HepG2 (cell line): Measurements from ENCODE around the gene CATSPERB. TPM values are rescaled to one million over a fixed set of nuclear protein-coding genes. Genes with fewer than 3 reads are reported as not detected.

ENCODE experiments used
- ATAC-seq: fragments of 200-7000 bp; cut with Tn5 transposase; 3 replicates; pipeline ENCODE4 v1.9.1; 2020; ENCODE audit warnings: mild to moderate bottlenecking, moderate library complexity
- BruUV-seq: library from RNA; stranded (reverse); fragments of 400-500 nt; replicated peaks from 2 replicates; lab custom pipeline; 2021; lab: Mats Ljungman, UMichigan
- CTCF ChIA-PET: fragments of 300-600 bp; formaldehyde crosslinking; extraction: SDS; loops from one replicate; lab custom pipeline; 2021; ENCODE audit warnings: low total read pairs, inconsistent platforms, low intra/inter-chr PET ratio; lab: Yijun Ruan, JAX
- POLR2A ChIA-PET: fragments of 350-600 bp; sonication (Branson Sonifier 250); formaldehyde crosslinking; loops from one replicate; lab custom pipeline; 2020; ENCODE audit warnings: antibody characterized with exemption, inconsistent platforms; lab: Yijun Ruan, JAX
- DNase-seq: peaks from one replicate; pipeline ENCODE4 v3.0.0-alpha.2; 2015; ENCODE audit warnings: low spot score
- FAIRE-seq: peaks from 3 replicates; lab custom pipeline; 2011; peaks lifted over from hg19 to GRCh38; lab: Jason Lieb, UNC
- H2AFZ ChIP-seq: one replicate; pipeline ENCODE4 v1.6.1; 2011; ENCODE audit warnings: low read length, inconsistent platforms
- H3K27ac ChIP-seq: fragments of 300-600 bp; 3 replicates; pipeline ENCODE4 v1.8.0; 2011; ENCODE audit warnings: mixed run types, mild to moderate bottlenecking, mixed read lengths, low read length, inconsistent platforms; ENCODE audit not compliant: insufficient read depth; ENCODE audit errors: extremely low read length
- H3K27me3 ChIP-seq, 2 experiments: fragments of 200-600 bp in 1 of 2; 2 replicates in 1 of 2; 3 replicates in 1 of 2; pipeline versions ENCODE4 v1.6.0 to v1.8.0; 2011; ENCODE audit warnings: low read length in 2 of 2, mild to moderate bottlenecking in 2 of 2, moderate library complexity in 2 of 2, inconsistent platforms in 1 of 2; ENCODE audit not compliant: insufficient read depth in 2 of 2, control insufficient read depth in 1 of 2
- H3K36me3 ChIP-seq, 2 experiments: fragments of 200-600 bp in 1 of 2; replicated peaks in 1 of 2; 2 replicates in 1 of 2; 3 replicates in 1 of 2; pipeline versions ENCODE4 v1.5.1 to v1.8.0; 2011; ENCODE audit warnings: low read length in 2 of 2, inconsistent platforms in 1 of 2; ENCODE audit not compliant: insufficient read depth in 2 of 2, control insufficient read depth in 1 of 2
- H3K4me1 ChIP-seq: 2 replicates; pipeline ENCODE4 v1.5.1; 2012; ENCODE audit warnings: low read length, inconsistent platforms; ENCODE audit not compliant: insufficient read depth
- H3K4me2 ChIP-seq: 2 replicates; pipeline ENCODE4 v1.6.0; 2011; ENCODE audit warnings: low read depth, low read length, inconsistent platforms
- H3K4me3 ChIP-seq, 3 experiments: fragments of 200-600 bp in 1 of 3; sonication (generic), shearing (Covaris generic) in 1 of 3; replicated peaks in 1 of 3; 2 replicates each; pipeline ENCODE4 v1.5.1; 2011 to 2016; ENCODE audit warnings: low read length in 3 of 3, inconsistent platforms in 2 of 3, low read depth in 2 of 3, mild to moderate bottlenecking in 2 of 3, control low read depth in 1 of 3, mixed read lengths in 1 of 3; ENCODE audit not compliant: insufficient read depth in 1 of 3
- H3K79me2 ChIP-seq: one replicate; pipeline ENCODE4 v1.6.1; 2011; ENCODE audit warnings: low read length, inconsistent platforms; ENCODE audit not compliant: insufficient read depth
- H3K9ac ChIP-seq: 2 replicates; pipeline ENCODE4 v1.6.0; 2011; ENCODE audit warnings: mild to moderate bottlenecking, low read depth, low read length, inconsistent platforms; ENCODE audit not compliant: insufficient read depth
- H3K9me3 ChIP-seq: 2 replicates; pipeline ENCODE4 v1.5.1; 2012; ENCODE audit warnings: mild to moderate bottlenecking, low read length
- H4K20me1 ChIP-seq: 2 replicates; pipeline ENCODE4 v1.6.0; 2011; ENCODE audit warnings: inconsistent platforms, mild to moderate bottlenecking, low read length, moderate library complexity; ENCODE audit not compliant: insufficient read depth
- FOSL2 ChIP-seq: sonication (generic); formaldehyde crosslinking; IDR thresholded peaks from 2 replicates; pipeline ENCODE4 v1.4.0; 2020; ENCODE audit warnings: missing genetic modification reagents
- HIVEP1 ChIP-seq: sonication (generic); formaldehyde crosslinking; IDR thresholded peaks from 2 replicates; pipeline ENCODE4 v1.4.0; 2020; ENCODE audit warnings: mild to moderate bottlenecking, missing genetic modification reagents
- KLF15 ChIP-seq: sonication (generic); formaldehyde crosslinking; IDR thresholded peaks from 2 replicates; pipeline ENCODE4 v1.8.1; 2023; ENCODE audit warnings: borderline replicate concordance, mild to moderate bottlenecking, inconsistent platforms, missing genetic modification reagents, mixed read lengths
- LCORL ChIP-seq, 2 experiments: fragments of 450-650 bp in 1 of 2; sonication (generic) in 1 of 2; formaldehyde crosslinking in 1 of 2; IDR thresholded peaks; 2 replicates each; pipeline versions ENCODE4 v1.5.0 to v1.6.1; 2017 to 2020; ENCODE audit warnings: antibody characterized with exemption in 1 of 2, missing genetic modification reagents in 1 of 2
- NFIC ChIP-seq: IDR thresholded peaks from 2 replicates; pipeline ENCODE4 v1.6.1; 2012; ENCODE audit warnings: mild to moderate bottlenecking, low read length, inconsistent platforms
- NR2C2 ChIP-seq: sonication (generic); formaldehyde crosslinking; IDR thresholded peaks from 2 replicates; pipeline ENCODE4 v1.4.0; 2020; ENCODE audit warnings: missing genetic modification reagents, mild to moderate bottlenecking, moderate library complexity, borderline replicate concordance
- PATZ1 ChIP-seq: sonication (generic); formaldehyde crosslinking; IDR thresholded peaks from 2 replicates; pipeline ENCODE4 v1.4.0; 2020; ENCODE audit warnings: missing genetic modification reagents
- RFX1 ChIP-seq: fragments of 450-650 bp; IDR thresholded peaks from 2 replicates; pipeline ENCODE4 v1.6.1; 2017
- RFX5 ChIP-seq: IDR thresholded peaks from 2 replicates; pipeline ENCODE4 v1.6.1; 2011; ENCODE audit warnings: low read depth, low read length, improper control_type of control experiment
- ZBTB20 ChIP-seq: sonication (generic); formaldehyde crosslinking; IDR thresholded peaks from 2 replicates; pipeline ENCODE4 v1.8.1; 2023; ENCODE audit warnings: missing genetic modification reagents, low read depth, mild to moderate bottlenecking, borderline replicate concordance
- ZBTB21 ChIP-seq: sonication (generic); formaldehyde crosslinking; IDR thresholded peaks from 2 replicates; pipeline ENCODE4 v1.4.0; 2020; ENCODE audit warnings: missing genetic modification reagents
- ZFP36 ChIP-seq: fragments of 150-350 bp; IDR thresholded peaks from 2 replicates; pipeline ENCODE4 v1.6.1; 2018; ENCODE audit warnings: borderline replicate concordance, low read length, low read depth; ENCODE audit not compliant: partially characterized antibody
- ZFP36L2 ChIP-seq: sonication (generic); formaldehyde crosslinking; IDR thresholded peaks from 2 replicates; pipeline ENCODE4 v1.4.0; 2020; ENCODE audit warnings: missing genetic modification reagents
- ZMYM4 ChIP-seq: sonication (generic); formaldehyde crosslinking; IDR thresholded peaks from 2 replicates; pipeline ENCODE4 v1.8.1; 2023; ENCODE audit warnings: mild to moderate bottlenecking, missing genetic modification reagents
- ZNF382 ChIP-seq: sonication (generic); formaldehyde crosslinking; IDR thresholded peaks from 2 replicates; pipeline ENCODE4 v1.5.0; 2020; ENCODE audit warnings: missing genetic modification reagents, mild to moderate bottlenecking, borderline replicate concordance
- ZNF772 ChIP-seq: sonication (generic); formaldehyde crosslinking; IDR thresholded peaks from 2 replicates; pipeline ENCODE4 v1.5.0; 2020; ENCODE audit warnings: mild to moderate bottlenecking, missing genetic modification reagents
- ZSCAN31 ChIP-seq: sonication (generic); formaldehyde crosslinking; IDR thresholded peaks from 2 replicates; pipeline ENCODE4 v1.5.0; 2020; ENCODE audit warnings: low read depth, mild to moderate bottlenecking, missing genetic modification reagents
- WGBS: methylation state at CpG from one replicate; pipeline ENCODE4 v1.1.6; 2017; ENCODE audit warnings: low lambda C conversion rate; 5-methylcytosine and 5-hydroxymethylcytosine counted together
- in situ Hi-C: cut with HindIII; loops from 2 replicates; pipeline ENCODE4 v1.10.0; 2017; ENCODE audit warnings: low pct_unique_long_range_greater_than_20kb; ENCODE audit not compliant: extremely low pct_ligation_motif_present
- intact Hi-C: fragments of 100-400 bp; cut with micrococcal nuclease; formaldehyde crosslinking; loops from one replicate; pipeline ENCODE4 v1.10.0; 2022; ENCODE audit not compliant: unreplicated experiment
- polyA plus RNA-seq, 8 experiments: library from polyadenylated mRNA; depleted of rRNA in 3 of 8; stranded (reverse) in 7 of 8; unstranded in 1 of 8; fragments of >200 nt; fragmentation: Illumina TruSeq in 4 of 8; extraction: Trizol in 4 of 8; gene quantifications; 2 replicates each; pipeline versions ENCODE4 v1.2.1 to v1.2.3, GENCODE V29; 2011 to 2016; ENCODE audit warnings: low read depth in 4 of 8, missing spikeins in 1 of 8, mixed read lengths in 1 of 8; ENCODE audit not compliant: insufficient read depth in 1 of 8
- total RNA-seq, 5 experiments: library from RNA; depleted of rRNA; stranded (reverse); fragments of >200 nt; fragmentation: Illumina TruSeq; extraction: Trizol; gene quantifications; 2 replicates each; pipeline ENCODE4 v1.2.3, GENCODE V29; 2016; ENCODE audit warnings: low read depth in 1 of 5

Gene CATSPERB
- total and polyA plus RNA-seq, 2 of the 13 experiments (the other 11 are each of a cell fraction or from before 2014, with no cell fraction given): not detected

- H3K9me3 ChIP-seq: no peaks in the 10 kb centered on the region
- no peak overlapping the region for H3K9ac ChIP-seq
- no peaks in the 10 kb centered on the region for H3K4me1 ChIP-seq
- ChIA-PET POLR2A (no interaction called here), CTCF (no interaction called here)
- no peak overlapping the region for H3K4me2 ChIP-seq
- H3K27me3 ChIP-seq: no peaks in the 10 kb centered on the region
- 2% methylated on average over 2 of the region's 2 CpGs for WGBS
- BruUV-seq: no TSS peak
- ATAC-seq (no peak), FAIRE-seq (no peak), DNase-seq (no peak)
- no peaks in the 10 kb centered on the region for H3K79me2 ChIP-seq
- in situ Hi-C loops (no loop called here), intact Hi-C loops (no loop called here)
- no peaks in the 10 kb centered on the region for H4K20me1 ChIP-seq
- TF ChIP-seq ZBTB20 (CRISPR knock-in tag): no peak
- no peak for TF ChIP-seq FOSL2
- peak; percentile 39; the same call in 1 of the 2 replicates for TF ChIP-seq RFX1
- TF ChIP-seq HIVEP1: no peak
- no peaks in the 10 kb centered on the region for H3K36me3 ChIP-seq
- H3K27ac ChIP-seq: no peak overlapping the region
- H3K4me3 ChIP-seq: no peak overlapping the region
- H2AFZ ChIP-seq: no peak overlapping the region
Measured at GRCh38 chr14:91732859-91733477, 1.1 kb upstream of the CATSPERB start.

- no peak overlapping the region for H2AFZ ChIP-seq
- in situ Hi-C loops: no loop called here
- WGBS: 22% methylated on average over 5 of the region's 5 CpGs
- no peaks in the 10 kb centered on the region for H3K4me1 ChIP-seq
- H3K27me3 ChIP-seq: no peaks in the 10 kb centered on the region
- intact Hi-C loops: no loop called here
- no peak overlapping the region for H3K9ac ChIP-seq
- no peak overlapping the region for H3K27ac ChIP-seq
- no peak for DNase-seq
- ChIA-PET POLR2A (no interaction called here), CTCF (no interaction called here)
- H3K4me2 ChIP-seq: no peak overlapping the region
- H4K20me1 ChIP-seq: no peaks in the 10 kb centered on the region
- no peak for ATAC-seq
- no peak for FAIRE-seq
- BruUV-seq: no TSS peak
- no peaks in the 10 kb centered on the region for H3K36me3 ChIP-seq
- no peak overlapping the region for H3K4me3 ChIP-seq
- no peaks in the 10 kb centered on the region for H3K79me2 ChIP-seq
- TF ChIP-seq ZMYM4 (CRISPR knock-in tag): no peak
- TF ChIP-seq ZFP36L2 (CRISPR knock-in tag): no peak
- TF ChIP-seq KLF15: no peak
- no peak for TF ChIP-seq ZBTB21 (CRISPR knock-in tag)
- TF ChIP-seq LCORL (IDR thresholded peaks at IDR 0.05): no peak
- no peak for TF ChIP-seq LCORL (CRISPR knock-in tag; IDR thresholded peaks at IDR 0.05)
- TF ChIP-seq ZFP36: no peak
- no peak for TF ChIP-seq ZSCAN31
- TF ChIP-seq RFX5: no peak
- TF ChIP-seq ZNF382 (CRISPR knock-in tag): no peak
- TF ChIP-seq NR2C2 (CRISPR knock-in tag): no peak
- TF ChIP-seq NFIC: no peak
- no peak for TF ChIP-seq ZNF772 (CRISPR knock-in tag)
- TF ChIP-seq PATZ1 (CRISPR knock-in tag): no peak
- no peaks in the 10 kb centered on the region for H3K9me3 ChIP-seq
Measured at GRCh38 chr14:91732439-91732838, 553 bp upstream of the CATSPERB start.
